IMR-90 (cell line): ENCODE data around the gene SLC7A4. TPM values are rescaled to one million over a fixed set of nuclear protein-coding genes. Genes with fewer than 3 reads are reported as not detected.

Source experiments
- ATAC-seq: fragments of 200-7000 bp; cut with Tn5 transposase; 2 replicates; pipeline ENCODE4 v1.9.1; 2020; ENCODE audit warnings: low read depth, mild to moderate bottlenecking, moderate library complexity
- BruUV-seq: library from RNA; stranded (reverse); fragments of 400-500 nt; replicated peaks from 2 replicates; lab custom pipeline; 2021; lab: Mats Ljungman, UMichigan
- CTCF ChIA-PET: fragments of 300-600 bp; formaldehyde crosslinking; extraction: SDS; loops from one replicate; lab custom pipeline; 2021; ENCODE audit warnings: antibody characterized with exemption; lab: Yijun Ruan, JAX
- POLR2A ChIA-PET: fragments of 300-600 bp; sonication (Branson Sonifier 250); formaldehyde crosslinking; loops from one replicate; lab custom pipeline; 2022; ENCODE audit warnings: antibody characterized with exemption; ENCODE audit not compliant: unreplicated experiment; lab: Charles Lee
- DNase-seq: peaks from one replicate; pipeline ENCODE4 v3.0.0; 2013
- H2AFZ ChIP-seq: replicated peaks from 2 replicates; pipeline ENCODE3; 2013; ENCODE audit warnings: low read length, mild to moderate bottlenecking; ENCODE audit not compliant: poor library complexity
- H2AK5ac ChIP-seq: 2 replicates; pipeline ENCODE4 v1.6.1; 2013; ENCODE audit warnings: low read depth, low read length, inconsistent platforms
- H2AK9ac ChIP-seq: replicated peaks from 2 replicates; pipeline ENCODE3; 2013; ENCODE audit warnings: mild to moderate bottlenecking, low read depth, low read length, moderate library complexity; ENCODE audit not compliant: poor library complexity
- H2BK120ac ChIP-seq: 2 replicates; pipeline ENCODE4 v1.6.1; 2013; ENCODE audit warnings: low read depth, low read length, inconsistent platforms
- H2BK15ac ChIP-seq: 3 replicates; pipeline ENCODE4 v1.6.1; 2013; ENCODE audit warnings: low read depth, low read length, inconsistent platforms
- H2BK20ac ChIP-seq: 2 replicates; pipeline ENCODE4 v1.6.1; 2013; ENCODE audit warnings: low read depth, mild to moderate bottlenecking, inconsistent platforms, low read length, moderate library complexity
- H2BK5ac ChIP-seq: 2 replicates; pipeline ENCODE4 v1.6.1; 2013; ENCODE audit warnings: mild to moderate bottlenecking, low read depth, low read length, inconsistent platforms; ENCODE audit not compliant: poor library complexity, severe bottlenecking
- H3K14ac ChIP-seq: replicated peaks from 2 replicates; pipeline ENCODE4 v1.6.1; 2013; ENCODE audit warnings: low read depth, low read length, inconsistent platforms
- H3K18ac ChIP-seq: 2 replicates; pipeline ENCODE4 v1.6.1; 2013; ENCODE audit warnings: low read depth, low read length, control low read depth
- H3K23ac ChIP-seq: 2 replicates; pipeline ENCODE4 v1.6.1; 2013; ENCODE audit warnings: low read depth, low read length, inconsistent platforms
- H3K27ac ChIP-seq: 2 replicates; pipeline ENCODE4 v1.5.1; 2013; ENCODE audit warnings: mild to moderate bottlenecking, control low read depth, low read length; ENCODE audit not compliant: insufficient read depth
- H3K27me3 ChIP-seq: 2 replicates; pipeline ENCODE4 v1.6.1; 2013; ENCODE audit warnings: low read length; ENCODE audit not compliant: control insufficient read depth, insufficient read depth
- H3K36me3 ChIP-seq: 2 replicates; pipeline ENCODE4 v1.6.1; 2013; ENCODE audit warnings: low read length, mixed read lengths; ENCODE audit not compliant: control insufficient read depth, insufficient read depth
- H3K4ac ChIP-seq: 2 replicates; pipeline ENCODE4 v1.6.1; 2013; ENCODE audit warnings: low read depth, low read length, inconsistent platforms
- H3K4me1 ChIP-seq: 2 replicates; pipeline ENCODE4 v1.6.1; 2013; ENCODE audit warnings: low read length, mixed read lengths; ENCODE audit not compliant: control insufficient read depth, insufficient read depth
- H3K4me2 ChIP-seq: 2 replicates; pipeline ENCODE4 v1.6.1; 2013; ENCODE audit warnings: low read depth, mild to moderate bottlenecking, control low read depth, low read length, moderate library complexity
- H3K4me3 ChIP-seq: 2 replicates; pipeline ENCODE4 v1.5.1; 2013; ENCODE audit warnings: low read depth, mild to moderate bottlenecking, control low read depth, low read length, moderate library complexity; ENCODE audit not compliant: insufficient read depth
- H3K56ac ChIP-seq: 2 replicates; pipeline ENCODE4 v1.6.1; 2013; ENCODE audit warnings: low read length, inconsistent platforms; ENCODE audit not compliant: insufficient read depth; ENCODE audit errors: extremely low read depth
- H3K79me1 ChIP-seq, 2 experiments: 2 replicates each; pipeline ENCODE4 v1.6.1; 2013; ENCODE audit warnings: low read length in 2 of 2, inconsistent platforms in 1 of 2, low read depth in 1 of 2
- H3K9ac ChIP-seq: 2 replicates; pipeline ENCODE4 v1.6.1; 2013; ENCODE audit warnings: low read depth, low read length, control low read depth
- H3K9me1 ChIP-seq: 2 replicates; pipeline ENCODE4 v1.6.1; 2013; ENCODE audit warnings: low read length, inconsistent platforms; ENCODE audit not compliant: insufficient read depth
- H3K9me3 ChIP-seq: 2 replicates; pipeline ENCODE4 v1.6.1; 2013; ENCODE audit warnings: low read length; ENCODE audit not compliant: control insufficient read depth, insufficient read depth
- H4K20me1 ChIP-seq: 2 replicates; pipeline ENCODE4 v1.6.1; 2013; ENCODE audit warnings: low read length, inconsistent platforms; ENCODE audit not compliant: insufficient read depth
- H4K5ac ChIP-seq: 2 replicates; pipeline ENCODE4 v1.6.1; 2013; ENCODE audit warnings: mild to moderate bottlenecking, low read depth, low read length, control low read depth
- H4K8ac ChIP-seq, 2 experiments: 2 replicates each; pipeline ENCODE4 v1.6.1; 2013; ENCODE audit warnings: low read depth in 2 of 2, low read length in 2 of 2, control low read depth in 1 of 2, inconsistent platforms in 1 of 2
- H4K91ac ChIP-seq: 2 replicates; pipeline ENCODE4 v1.6.1; 2013; ENCODE audit warnings: low read depth, low read length, inconsistent platforms; ENCODE audit not compliant: insufficient read depth
- BHLHE40 ChIP-seq: fragments of 150-350 bp; IDR thresholded peaks from 2 replicates; pipeline ENCODE4 v1.6.1; 2016; ENCODE audit warnings: mild to moderate bottlenecking, low read depth, low read length
- CEBPB ChIP-seq: IDR thresholded peaks from 2 replicates; pipeline ENCODE4 v1.6.1; 2012; ENCODE audit warnings: low read depth, low read length, improper control_type of control experiment
- CHD1 ChIP-seq: IDR thresholded peaks from 2 replicates; pipeline ENCODE4 v1.6.1; 2012; ENCODE audit warnings: low read depth, low read length, improper control_type of control experiment
- CTCF ChIP-seq: conservative IDR thresholded peaks from 2 replicates; pipeline ENCODE4 v1.5.1; 2012; ENCODE audit warnings: mild to moderate bottlenecking, low read depth, low read length, improper control_type of control experiment
- ELK1 ChIP-seq: fragments of 150-350 bp; IDR thresholded peaks from 2 replicates; pipeline ENCODE4 v1.6.1; 2016; ENCODE audit warnings: low read depth, mild to moderate bottlenecking, low read length, moderate library complexity, borderline replicate concordance
- FOS ChIP-seq: fragments of 150-350 bp; IDR thresholded peaks from 2 replicates; pipeline ENCODE4 v1.6.1; 2016; ENCODE audit warnings: low read depth, low read length
- MAFK ChIP-seq: IDR thresholded peaks from 2 replicates; pipeline ENCODE4 v1.6.1; 2012; ENCODE audit warnings: low read depth, low read length, improper control_type of control experiment
- MAZ ChIP-seq: IDR thresholded peaks from 2 replicates; pipeline ENCODE4 v1.6.1; 2012; ENCODE audit warnings: low read depth, mild to moderate bottlenecking, low read length, improper control_type of control experiment, moderate library complexity, borderline replicate concordance
- MXI1 ChIP-seq: IDR thresholded peaks from 2 replicates; pipeline ENCODE4 v1.6.1; 2012; ENCODE audit warnings: low read depth, mild to moderate bottlenecking, low read length, moderate library complexity, borderline replicate concordance
- NFE2L2 ChIP-seq: fragments of 150-350 bp; IDR thresholded peaks from 2 replicates; pipeline ENCODE4 v1.6.1; 2016; ENCODE audit warnings: low read depth, mild to moderate bottlenecking, low read length
- RAD21 ChIP-seq: IDR thresholded peaks from 2 replicates; pipeline ENCODE4 v1.6.1; 2012; ENCODE audit warnings: low read length, improper control_type of control experiment
- RCOR1 ChIP-seq: IDR thresholded peaks from 2 replicates; pipeline ENCODE4 v1.6.1; 2012; ENCODE audit warnings: mild to moderate bottlenecking, low read length, improper control_type of control experiment; ENCODE audit not compliant: insufficient replicate concordance
- RFX5 ChIP-seq: IDR thresholded peaks from 2 replicates; pipeline ENCODE4 v1.8.0; 2012; ENCODE audit warnings: low read depth, mild to moderate bottlenecking, low read length, moderate library complexity
- SMC3 ChIP-seq: fragments of 150-350 bp; IDR thresholded peaks from 2 replicates; pipeline ENCODE4 v1.6.1; 2016; ENCODE audit warnings: low read depth, mild to moderate bottlenecking, antibody characterized with exemption, low read length, moderate library complexity
- USF2 ChIP-seq: fragments of 150-350 bp; IDR thresholded peaks from 2 replicates; pipeline ENCODE4 v1.6.1; 2017; ENCODE audit warnings: mild to moderate bottlenecking, antibody characterized with exemption, low read length, low read depth
- WGBS, 2 experiments: methylation state at CpG; one replicate each; pipeline versions ENCODE4 v1.1.5 to v1.1.7; 2013; ENCODE audit warnings: missing lambda C conversion rate in 2 of 2; ENCODE audit not compliant: insufficient read length in 1 of 2; ENCODE audit errors: extremely low coverage in 2 of 2; 5-methylcytosine and 5-hydroxymethylcytosine counted together
- dilution Hi-C: fragments of 300-500 bp; cut with HindIII; formaldehyde crosslinking; loops from one replicate; pipeline ENCODE4 v1.14.3; 2018; ENCODE audit warnings: low sequenced_read_pairs; ENCODE audit not compliant: unreplicated experiment
- in situ Hi-C: fragments of 300-500 bp; cut with MboI; formaldehyde crosslinking; loops from 3 replicates; pipeline ENCODE4 v1.14.3; 2019; ENCODE audit warnings: low sequenced_read_pairs, inconsistent platforms, mixed read lengths
- intact Hi-C: fragments of 100-400 bp; cut with micrococcal nuclease; formaldehyde crosslinking; loops from 2 replicates; pipeline ENCODE4 v1.10.0; 2022
- polyA plus RNA-seq, 3 experiments: library from polyadenylated mRNA; depleted of rRNA; stranded (reverse); fragments of >200 nt; gene quantifications; 2 replicates each; pipeline ENCODE4 v1.2.3, GENCODE V29; 2012; ENCODE audit warnings: low replicate concordance in 1 of 3
- total RNA-seq: library from RNA; depleted of rRNA; stranded (reverse); fragments of >200 nt; gene quantifications from 2 replicates; pipeline ENCODE4 v1.2.3, GENCODE V29; 2012

SLC7A4 gene
- total and polyA plus RNA-seq, 2 of the 4 experiments (the other 2 are of a cell fraction) = 0.03 TPM; not detected in 1

GRCh38 chr22:20994902-20995241 is 37.5 kb downstream of the SLC7A4 start:
- H2AK5ac ChIP-seq = no peak overlapping the region
- H3K18ac ChIP-seq = no peak overlapping the region
- H3K36me3 ChIP-seq = peaks cover 68% of the 10 kb centered on the region
- no peak overlapping the region for H2AFZ ChIP-seq
- no peak overlapping the region for H3K23ac ChIP-seq
- H4K91ac ChIP-seq = no peak overlapping the region
- H4K5ac ChIP-seq = no peak overlapping the region
- no peaks in the 10 kb centered on the region for H3K27me3 ChIP-seq
- no peaks in the 10 kb centered on the region for H3K9me3 ChIP-seq
- H3K4me2 ChIP-seq = no peak overlapping the region
- POLR2A ChIA-PET = no interaction called here
- no peak overlapping the region for H2BK5ac ChIP-seq
- no peaks in the 10 kb centered on the region for H4K20me1 ChIP-seq
- CTCF ChIA-PET = no interaction called here
- DNase-seq (no peak), ATAC-seq (no peak)
- H3K79me1 ChIP-seq = peaks cover 0 to 22% of the 10 kb centered on the region in 2 experiments; a peak in 2 of 4 replicates
- no peak overlapping the region for H4K8ac ChIP-seq
- H3K27ac ChIP-seq = no peak overlapping the region
- no peak overlapping the region for H2BK120ac ChIP-seq
- no peak overlapping the region for H3K4ac ChIP-seq
- H3K4me3 ChIP-seq = no peak overlapping the region
- WGBS, 2 experiments = no CpG with 5 or more reads among the region's 10 CpGs
- no peak overlapping the region for H2BK15ac ChIP-seq
- intact Hi-C loops (no loop called here), in situ Hi-C loops (no loop called here), dilution Hi-C loops (no loop called here)
- H2BK20ac ChIP-seq = no peak overlapping the region
- no peak overlapping the region for H3K9ac ChIP-seq
- H3K14ac ChIP-seq = no peak overlapping the region
- no peak overlapping the region for H3K56ac ChIP-seq
- H2AK9ac ChIP-seq = no peak overlapping the region
- H3K9me1 ChIP-seq = no peaks in the 10 kb centered on the region
- H3K4me1 ChIP-seq = no peaks in the 10 kb centered on the region
- TF ChIP-seq CHD1 (no peak), CTCF (no peak), USF2 (no peak), RCOR1 (no peak), MAZ (no peak), ELK1 (no peak), FOS (no peak), BHLHE40 (no peak), NFE2L2 (no peak), RFX5 (no peak), MXI1 (no peak), CEBPB (no peak), MAFK (no peak), RAD21 (no peak), SMC3 (no peak)
- no TSS peak for BruUV-seq
